GM12872 (cell line): ENCODE results near the gene SLC5A10.
A peak's percentile ranks its signal among the peaks of the same experiment; 100 is the strongest.

Experiments used
- CTCF ChIP-seq: IDR thresholded peaks from 3 replicates; pipeline ENCODE4 v1.5.1; 2011; ENCODE audit warnings: low read depth, mild to moderate bottlenecking, low read length, moderate library complexity; ENCODE audit not compliant: insufficient read depth

The SLC5A10 gene

GRCh38 chr17:18957831-18958230 is 5.9 kb downstream of the SLC5A10 start:
- no peak for TF ChIP-seq CTCF

- no peak for TF ChIP-seq CTCF
Observed at GRCh38 chr17:18958611-18959010, 6.6 kb downstream of the SLC5A10 start.

- no peak for TF ChIP-seq CTCF
Observed at GRCh38 chr17:18959071-18959844, 7.3 kb downstream of the SLC5A10 start.

- TF ChIP-seq CTCF, result no peak
Observed at GRCh38 chr17:18959845-18960240, 7.9 kb downstream of the SLC5A10 start.

- no peak for TF ChIP-seq CTCF
Observed at GRCh38 chr17:18960241-18960665, 8.3 kb downstream of the SLC5A10 start.

- TF ChIP-seq CTCF, result peak; percentile 96
Observed at GRCh38 chr17:18960803-18961511, 9.0 kb downstream of the SLC5A10 start.

GRCh38 chr17:18961634-18962493 is 9.9 kb downstream of the SLC5A10 start:
- TF ChIP-seq CTCF, result no peak
